ENCODE results near the gene APBA2. TPM values are rescaled to one million over a fixed set of nuclear protein-coding genes. Genes with fewer than 3 reads are reported as not detected.

Gene APBA2
- total RNA-seq, 1 experiment from 2014 or later = 12.9 TPM

DNA sequence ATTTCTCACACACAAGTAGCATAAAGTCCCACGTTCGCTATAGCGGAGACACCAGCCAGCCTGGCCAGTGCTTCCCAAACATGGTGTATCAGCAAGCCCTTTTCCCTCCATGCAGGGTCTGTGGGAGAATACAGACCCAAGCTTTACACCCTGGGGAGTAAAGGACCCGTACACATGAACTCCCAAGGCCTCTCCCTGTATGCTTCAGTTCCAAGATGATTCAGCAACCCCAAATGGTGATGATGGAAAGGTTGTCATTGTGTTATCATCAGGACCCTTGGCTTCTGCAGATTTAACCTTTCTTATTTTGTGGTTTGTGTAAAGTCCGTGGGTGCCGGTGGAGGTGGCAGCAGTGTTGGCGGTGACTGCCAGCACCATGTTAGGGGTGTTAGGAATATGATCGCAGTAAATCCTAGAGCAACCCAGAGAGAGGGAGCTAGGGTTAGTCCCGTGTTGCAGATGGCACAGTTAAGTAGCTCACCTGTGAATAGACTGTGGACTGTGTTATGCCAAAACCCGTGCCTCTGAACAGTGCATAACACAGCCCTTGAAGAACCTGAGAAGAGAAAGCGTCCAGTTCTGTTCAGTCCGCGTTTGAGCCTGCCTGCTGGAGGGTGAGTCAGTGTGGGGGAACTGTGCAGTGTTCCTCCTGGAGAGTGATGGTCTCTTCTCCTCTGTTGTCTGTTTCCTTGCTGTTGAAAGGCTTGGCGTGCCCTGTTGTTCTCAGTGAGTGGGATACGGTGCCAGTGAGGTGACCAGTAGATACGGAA lies 174.3 kb downstream of the APBA2 start:
- intact Hi-C loops (cut with micrococcal nuclease; ENCODE audit: unreplicated experiment) = no loop called here
- no peak for DNase-seq (ENCODE audit: low spot score)
- POLR2A ChIA-PET (ENCODE audit: low non-redundant PET) = no interaction called here
- H3K27ac ChIP-seq (ENCODE audit: low read depth, low read length, poor library complexity, severe bottlenecking) = no peak overlapping the region
- TF ChIP-seq EZH2 (IDR thresholded peaks at IDR 0.05; ENCODE audit: borderline replicate concordance, low read depth, low read length, poor library complexity, severe bottlenecking) = no peak
- TF ChIP-seq, protein P1, sequence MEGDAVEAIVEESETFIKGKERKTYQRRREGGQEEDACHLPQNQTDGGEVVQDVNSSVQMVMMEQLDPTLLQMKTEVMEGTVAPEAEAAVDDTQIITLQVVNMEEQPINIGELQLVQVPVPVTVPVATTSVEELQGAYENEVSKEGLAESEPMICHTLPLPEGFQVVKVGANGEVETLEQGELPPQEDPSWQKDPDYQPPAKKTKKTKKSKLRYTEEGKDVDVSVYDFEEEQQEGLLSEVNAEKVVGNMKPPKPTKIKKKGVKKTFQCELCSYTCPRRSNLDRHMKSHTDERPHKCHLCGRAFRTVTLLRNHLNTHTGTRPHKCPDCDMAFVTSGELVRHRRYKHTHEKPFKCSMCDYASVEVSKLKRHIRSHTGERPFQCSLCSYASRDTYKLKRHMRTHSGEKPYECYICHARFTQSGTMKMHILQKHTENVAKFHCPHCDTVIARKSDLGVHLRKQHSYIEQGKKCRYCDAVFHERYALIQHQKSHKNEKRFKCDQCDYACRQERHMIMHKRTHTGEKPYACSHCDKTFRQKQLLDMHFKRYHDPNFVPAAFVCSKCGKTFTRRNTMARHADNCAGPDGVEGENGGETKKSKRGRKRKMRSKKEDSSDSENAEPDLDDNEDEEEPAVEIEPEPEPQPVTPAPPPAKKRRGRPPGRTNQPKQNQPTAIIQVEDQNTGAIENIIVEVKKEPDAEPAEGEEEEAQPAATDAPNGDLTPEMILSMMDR (conservative IDR thresholded peaks at IDR 0.05; ENCODE audit: low read depth, low read length) = no peak
- H3K36me3 ChIP-seq (ENCODE audit: insufficient read depth, low read length, poor library complexity, severe bottlenecking) = no peaks in the 10 kb centered on the region
- BruUV-seq (replicated peaks) = no TSS peak
- no peaks in the 10 kb centered on the region for H3K4me1 ChIP-seq (ENCODE audit: insufficient read depth, low read length, poor library complexity, severe bottlenecking)
- H3K27me3 ChIP-seq (replicated peaks; ENCODE audit: insufficient read depth, low read depth, low read length, poor library complexity) = no peaks in the 10 kb centered on the region
- CTCF ChIA-PET = no interaction called here
- H3K4me3 ChIP-seq (ENCODE audit: low read depth, low read length, poor library complexity, severe bottlenecking) = no peak overlapping the region
- no peaks in the 10 kb centered on the region for H3K9me3 ChIP-seq (ENCODE audit: low read depth, low read length, poor library complexity, severe bottlenecking)

DNA sequence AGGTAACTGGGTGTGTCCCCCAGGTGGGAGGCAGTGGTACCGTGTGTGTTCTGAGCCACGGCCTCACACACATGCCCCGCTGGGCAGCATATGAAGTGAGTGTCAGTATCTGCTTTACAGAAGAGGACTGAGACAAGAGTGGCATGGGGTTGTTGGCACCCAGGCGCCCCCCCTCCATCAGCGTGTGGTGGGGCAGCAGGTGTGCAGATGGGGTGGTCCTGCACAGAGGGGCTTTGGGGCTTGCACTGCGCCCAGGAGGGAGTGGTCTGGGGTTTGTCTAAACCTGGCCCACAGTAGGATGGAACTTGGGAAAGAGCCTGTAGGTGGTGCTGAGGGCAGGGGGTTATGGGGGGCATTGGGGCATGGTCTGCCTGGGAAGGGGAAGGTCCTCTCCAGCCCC lies 176.0 kb downstream of the APBA2 start:
- intact Hi-C loops (cut with micrococcal nuclease; ENCODE audit: unreplicated experiment) = no loop called here
- no peaks in the 10 kb centered on the region for H3K36me3 ChIP-seq (ENCODE audit: insufficient read depth, low read length, poor library complexity, severe bottlenecking)
- no peak for DNase-seq (ENCODE audit: low spot score)
- no peak overlapping the region for H3K27ac ChIP-seq (ENCODE audit: low read depth, low read length, poor library complexity, severe bottlenecking)
- no peaks in the 10 kb centered on the region for H3K9me3 ChIP-seq (ENCODE audit: low read depth, low read length, poor library complexity, severe bottlenecking)
- ChIA-PET POLR2A (ENCODE audit: low non-redundant PET) (no interaction called here), CTCF (no interaction called here)
- TF ChIP-seq EZH2 (IDR thresholded peaks at IDR 0.05; ENCODE audit: borderline replicate concordance, low read depth, low read length, poor library complexity, severe bottlenecking) = no peak
- TF ChIP-seq, protein P1 (conservative IDR thresholded peaks at IDR 0.05; ENCODE audit: low read depth, low read length) = no peak
- no peaks in the 10 kb centered on the region for H3K4me1 ChIP-seq (ENCODE audit: insufficient read depth, low read length, poor library complexity, severe bottlenecking)
- H3K4me3 ChIP-seq (ENCODE audit: low read depth, low read length, poor library complexity, severe bottlenecking) = no peak overlapping the region
- no peaks in the 10 kb centered on the region for H3K27me3 ChIP-seq (replicated peaks; ENCODE audit: insufficient read depth, low read depth, low read length, poor library complexity)
- no TSS peak for BruUV-seq (replicated peaks)

DNA sequence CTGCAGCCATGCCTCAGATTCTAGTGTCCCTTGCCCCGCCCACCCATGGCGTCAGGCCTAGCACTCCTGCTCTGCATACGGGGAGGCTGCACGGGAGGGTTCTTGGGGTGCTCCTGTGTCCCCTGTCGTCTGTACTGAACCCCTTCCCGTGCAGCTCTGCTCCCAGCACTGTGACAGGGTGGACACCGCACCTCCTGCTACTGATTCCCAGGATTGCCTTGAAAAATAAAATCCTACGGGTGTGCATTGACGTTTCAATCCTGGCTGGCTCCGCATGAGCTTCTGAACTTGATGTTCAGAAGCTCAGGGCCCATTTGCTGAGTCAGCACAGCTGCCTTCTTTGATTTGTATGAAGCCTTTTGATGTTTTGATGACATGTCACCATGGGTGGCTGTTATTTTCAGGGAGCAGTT lies 176.4 kb downstream of the APBA2 start:
- intact Hi-C loops (cut with micrococcal nuclease; ENCODE audit: unreplicated experiment) = no loop called here
- H3K27me3 ChIP-seq (replicated peaks; ENCODE audit: insufficient read depth, low read depth, low read length, poor library complexity) = no peaks in the 10 kb centered on the region
- TF ChIP-seq EZH2 (IDR thresholded peaks at IDR 0.05; ENCODE audit: borderline replicate concordance, low read depth, low read length, poor library complexity, severe bottlenecking) = no peak
- TF ChIP-seq, protein P1 (conservative IDR thresholded peaks at IDR 0.05; ENCODE audit: low read depth, low read length) = no peak
- H3K27ac ChIP-seq (ENCODE audit: low read depth, low read length, poor library complexity, severe bottlenecking) = no peak overlapping the region
- ChIA-PET CTCF (no interaction called here), POLR2A (ENCODE audit: low non-redundant PET) (no interaction called here)
- H3K9me3 ChIP-seq (ENCODE audit: low read depth, low read length, poor library complexity, severe bottlenecking) = no peaks in the 10 kb centered on the region
- no peaks in the 10 kb centered on the region for H3K4me1 ChIP-seq (ENCODE audit: insufficient read depth, low read length, poor library complexity, severe bottlenecking)
- no peak overlapping the region for H3K4me3 ChIP-seq (ENCODE audit: low read depth, low read length, poor library complexity, severe bottlenecking)
- no peak for DNase-seq (ENCODE audit: low spot score)
- no TSS peak for BruUV-seq (replicated peaks)
- H3K36me3 ChIP-seq (ENCODE audit: insufficient read depth, low read length, poor library complexity, severe bottlenecking) = no peaks in the 10 kb centered on the region
